HG03175 (cell line): Measurements from ENCODE around the gene SLC35A4.

Experiments
- ATAC-seq: cut with Tn5 transposase; IDR thresholded peaks from one replicate; pipeline ENCODE4 v1.9.1; 2021; ENCODE audit warnings: mild to moderate bottlenecking, moderate library complexity; ENCODE audit not compliant: unreplicated experiment

SLC35A4 gene, protein sequence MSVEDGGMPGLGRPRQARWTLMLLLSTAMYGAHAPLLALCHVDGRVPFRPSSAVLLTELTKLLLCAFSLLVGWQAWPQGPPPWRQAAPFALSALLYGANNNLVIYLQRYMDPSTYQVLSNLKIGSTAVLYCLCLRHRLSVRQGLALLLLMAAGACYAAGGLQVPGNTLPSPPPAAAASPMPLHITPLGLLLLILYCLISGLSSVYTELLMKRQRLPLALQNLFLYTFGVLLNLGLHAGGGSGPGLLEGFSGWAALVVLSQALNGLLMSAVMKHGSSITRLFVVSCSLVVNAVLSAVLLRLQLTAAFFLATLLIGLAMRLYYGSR

GRCh38 chr5:140564196-140565023 lies at the start of gene SLC35A4, which contains the start of gene APBB3:
Gene SLC35A4, plus strand, starts transcription at chr5:140564828. Its CDS starts 2,342 bp downstream, at chr5:140567170.
Gene APBB3, minus strand, starts transcription at chr5:140564598. Its CDS starts 353 bp downstream, at chr5:140564245.
- peak; percentile 89 for ATAC-seq

- no peak for ATAC-seq
Observed at GRCh38 chr5:140524003-140524402, 40.6 kb upstream of the SLC35A4 start.

GRCh38 chr5:140540227-140540626 lies 24.4 kb upstream of the SLC35A4 start:
- no peak for ATAC-seq

DNA sequence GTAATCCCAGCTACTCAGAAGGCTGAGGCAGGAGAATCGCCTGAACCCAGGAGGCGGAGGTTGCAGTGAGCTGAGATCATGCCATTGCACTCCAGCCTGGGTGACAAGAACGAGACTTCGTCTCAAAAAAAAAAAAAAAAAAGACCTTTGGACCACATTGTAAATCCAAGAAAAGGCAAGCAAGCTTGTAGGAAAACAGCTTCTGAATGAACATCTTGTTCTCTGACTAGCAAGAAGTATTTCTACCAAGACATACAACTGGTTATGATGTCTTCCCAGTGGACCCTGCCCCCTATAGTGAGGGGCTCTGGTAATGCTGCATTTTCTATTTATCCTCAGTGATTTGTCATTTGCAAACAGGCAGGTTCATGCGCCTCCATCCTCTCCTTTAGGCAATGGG lies 21.7 kb upstream of the SLC35A4 start:
- no peak for ATAC-seq

DNA sequence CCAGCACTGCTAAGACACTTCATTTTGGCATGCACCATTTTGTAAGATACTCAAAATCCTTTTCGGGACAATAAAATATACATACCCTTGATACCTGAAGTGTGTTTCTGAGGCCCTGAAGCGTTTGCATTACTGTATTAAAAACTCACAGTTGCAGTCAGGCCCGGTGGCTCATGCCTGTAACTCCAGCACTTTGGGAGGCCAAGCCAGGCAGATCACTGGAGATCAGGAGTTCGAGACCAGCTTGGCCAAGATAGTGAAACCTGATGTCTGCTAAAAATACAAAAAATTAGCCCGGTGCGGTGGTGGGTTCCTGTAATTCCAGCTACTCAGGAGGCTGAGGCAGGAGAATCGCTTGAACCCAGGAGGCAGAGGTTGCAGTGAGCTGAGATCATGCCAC lies 19.6 kb upstream of the SLC35A4 start:
- ATAC-seq = no peak

GRCh38 chr5:140545606-140546005 lies 19.0 kb upstream of the SLC35A4 start:
- ATAC-seq = no peak

DNA sequence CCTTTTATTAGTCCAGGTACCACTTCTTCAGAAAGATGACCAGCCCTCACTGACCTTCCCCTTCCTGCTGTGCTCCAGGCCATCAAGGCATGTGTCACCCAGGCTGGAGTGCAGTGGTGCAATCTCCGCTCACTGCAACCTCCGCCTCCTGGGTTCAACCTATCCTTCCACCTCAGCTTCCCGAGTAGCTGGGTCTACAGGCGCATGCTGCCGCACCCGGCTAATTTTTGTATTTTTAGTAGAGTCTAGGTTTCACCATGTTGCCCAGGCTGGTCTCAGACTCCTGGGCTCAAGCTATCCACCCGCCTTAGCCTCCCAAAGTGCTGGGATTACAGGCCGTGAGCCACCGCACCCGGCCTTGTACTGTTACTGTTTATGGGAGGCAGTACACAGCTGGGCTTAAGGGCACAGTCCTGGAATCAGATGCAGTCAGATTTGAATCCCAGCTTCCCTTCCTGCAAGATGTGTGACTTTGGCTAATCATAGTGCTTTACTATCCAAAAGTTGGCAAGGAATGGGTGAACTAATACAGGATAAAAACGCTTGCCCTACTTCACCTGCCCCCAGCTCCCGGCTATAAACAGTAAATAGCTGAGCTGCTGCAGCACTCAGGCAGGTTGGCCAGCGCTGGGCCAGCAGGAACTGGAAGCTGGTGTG lies 17.6 kb upstream of the SLC35A4 start:
- peak; percentile 2 for ATAC-seq

GRCh38 chr5:140547508-140548299 lies 16.9 kb upstream of the SLC35A4 start, which contains the start of gene EIF4EBP3:
Gene EIF4EBP3, plus strand, starts transcription at chr5:140547662. Its CDS starts 76 bp downstream, at chr5:140547738.
- ATAC-seq = peak; percentile 99

DNA sequence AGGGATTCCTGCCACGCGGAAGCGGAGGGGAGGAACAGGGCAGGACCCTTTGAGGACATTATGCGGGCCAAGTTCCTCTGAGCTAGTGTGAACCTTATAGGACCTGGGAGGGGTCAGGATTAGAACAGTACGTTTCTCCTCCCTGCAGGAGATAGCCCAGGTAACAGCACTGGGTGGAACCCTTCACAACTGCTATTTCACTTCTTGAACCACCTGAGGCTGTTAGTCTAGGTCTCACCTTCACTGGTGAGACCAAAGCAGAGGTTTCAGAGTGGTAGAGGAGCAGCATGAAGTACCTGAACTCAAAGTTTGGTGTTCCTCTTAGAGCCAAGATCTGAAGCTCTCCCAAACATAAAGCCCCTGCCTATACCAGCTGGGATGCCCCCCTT lies 16.3 kb upstream of the SLC35A4 start:
- no peak for ATAC-seq

- no peak for ATAC-seq
Observed at GRCh38 chr5:140548791-140549190, 15.8 kb upstream of the SLC35A4 start.

DNA sequence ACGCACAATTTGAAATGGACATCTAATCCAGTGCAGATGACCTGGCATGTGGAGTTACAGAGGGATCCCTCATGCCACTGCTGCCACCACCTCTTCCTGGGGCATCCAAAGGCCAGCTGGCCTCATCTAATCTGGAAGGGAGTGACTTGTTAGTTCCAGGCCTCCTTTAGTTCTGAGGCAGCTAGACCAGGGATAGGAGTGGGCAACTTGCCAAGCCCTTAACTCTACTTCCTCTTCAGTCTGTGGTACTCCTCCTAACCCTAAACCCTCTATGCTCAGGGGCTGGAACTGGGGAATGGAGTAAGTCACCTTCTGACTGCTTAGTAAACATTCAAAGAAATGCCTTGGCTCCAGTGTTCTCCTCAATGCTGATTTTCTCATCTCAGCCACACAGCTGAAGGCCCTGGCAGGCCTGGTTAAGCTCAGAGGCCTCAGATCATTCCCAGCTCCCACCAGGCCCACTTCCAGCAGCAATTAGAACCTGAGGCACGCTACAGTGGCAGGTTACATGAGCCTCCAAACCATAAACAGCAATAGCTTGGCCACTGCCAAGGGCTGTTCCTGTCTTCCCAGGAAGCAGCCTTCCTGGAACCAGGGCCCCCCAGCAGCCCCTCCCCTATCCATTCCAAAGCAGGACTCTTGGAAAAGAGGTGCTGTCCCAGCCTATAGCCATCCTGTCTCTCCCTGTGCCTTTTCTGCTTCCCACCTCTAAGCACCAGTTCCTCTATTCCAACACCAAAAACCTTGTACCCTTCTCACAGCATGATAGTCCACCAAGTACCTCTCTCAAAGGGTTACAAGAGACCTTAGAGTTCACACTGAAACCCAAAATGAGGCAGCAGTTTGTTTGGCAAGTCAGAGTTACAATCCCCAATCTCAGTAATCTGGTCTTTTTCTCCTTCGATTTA lies 15.1 kb upstream of the SLC35A4 start:
- ATAC-seq = no peak

GRCh38 chr5:140550147-140551079 lies 14.2 kb upstream of the SLC35A4 start:
- ATAC-seq = no peak

DNA sequence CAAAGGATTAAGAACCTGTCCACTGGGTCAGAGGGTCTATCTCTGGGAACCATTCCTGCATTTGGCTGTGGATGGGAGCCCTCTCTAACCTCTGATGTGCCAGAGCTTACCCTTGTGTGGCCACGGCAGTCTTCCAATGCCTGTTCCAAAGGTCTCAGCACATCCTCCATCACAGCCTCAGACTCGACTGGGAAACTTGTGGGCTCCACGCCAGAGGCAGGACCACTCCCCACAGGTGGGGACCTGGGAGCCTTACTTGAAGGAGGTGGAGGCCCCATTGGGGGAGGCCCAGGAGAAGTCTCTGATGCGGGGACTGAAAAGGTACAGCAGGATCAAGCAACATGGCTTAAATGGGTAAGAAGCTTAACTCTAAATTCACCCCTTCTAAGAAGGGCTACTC lies 12.8 kb upstream of the SLC35A4 start:
- no peak for ATAC-seq

GRCh38 chr5:140553657-140554056 lies 11.0 kb upstream of the SLC35A4 start:
- ATAC-seq = no peak

DNA sequence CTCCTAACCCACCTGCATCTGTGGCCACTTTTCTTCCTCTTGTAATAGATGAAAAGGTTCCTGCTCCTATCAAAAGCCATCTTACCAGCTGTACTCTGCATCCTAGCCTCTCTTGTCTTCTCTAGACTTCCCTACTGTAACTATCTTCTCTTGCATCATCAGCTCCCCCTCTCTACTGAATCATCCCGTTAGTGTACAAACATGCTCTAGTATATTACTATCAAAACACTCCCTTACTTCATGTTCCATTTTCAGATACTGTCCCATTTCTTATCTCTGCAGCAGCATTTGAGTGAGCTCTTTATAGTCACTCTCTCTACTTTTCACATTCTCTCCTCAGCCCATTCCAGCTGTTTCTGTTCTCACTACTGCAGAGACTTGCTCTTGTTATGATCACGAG lies 10.2 kb upstream of the SLC35A4 start:
- no peak for ATAC-seq

DNA sequence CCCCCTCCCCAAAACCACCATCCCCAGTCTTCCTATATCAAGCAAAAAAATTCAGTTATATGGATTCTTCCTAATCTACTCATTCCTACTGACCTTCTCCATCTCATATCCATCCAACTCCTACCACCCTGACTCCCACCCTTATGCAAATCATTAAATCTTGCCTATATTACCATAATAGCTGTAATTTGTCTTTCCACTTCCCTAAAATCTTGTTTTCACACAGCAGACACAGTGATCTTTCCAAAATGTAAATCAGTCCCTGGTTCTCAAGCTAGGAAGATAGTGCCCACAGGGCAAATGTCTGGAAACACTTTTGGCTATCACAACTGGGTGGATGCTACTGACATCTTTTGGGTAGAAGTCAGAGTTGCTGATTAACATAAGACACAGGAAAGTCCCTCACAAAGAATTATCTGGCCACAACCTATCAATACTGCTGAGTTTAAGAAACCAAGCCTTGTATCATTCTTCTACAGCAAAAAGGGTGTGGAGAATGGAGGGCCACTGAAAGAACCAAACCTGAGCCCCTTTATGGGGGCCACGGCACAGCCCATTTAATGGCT lies 8.8 kb upstream of the SLC35A4 start:
- no peak for ATAC-seq

- ATAC-seq = no peak
Observed at GRCh38 chr5:140556438-140556837, 8.2 kb upstream of the SLC35A4 start.

DNA sequence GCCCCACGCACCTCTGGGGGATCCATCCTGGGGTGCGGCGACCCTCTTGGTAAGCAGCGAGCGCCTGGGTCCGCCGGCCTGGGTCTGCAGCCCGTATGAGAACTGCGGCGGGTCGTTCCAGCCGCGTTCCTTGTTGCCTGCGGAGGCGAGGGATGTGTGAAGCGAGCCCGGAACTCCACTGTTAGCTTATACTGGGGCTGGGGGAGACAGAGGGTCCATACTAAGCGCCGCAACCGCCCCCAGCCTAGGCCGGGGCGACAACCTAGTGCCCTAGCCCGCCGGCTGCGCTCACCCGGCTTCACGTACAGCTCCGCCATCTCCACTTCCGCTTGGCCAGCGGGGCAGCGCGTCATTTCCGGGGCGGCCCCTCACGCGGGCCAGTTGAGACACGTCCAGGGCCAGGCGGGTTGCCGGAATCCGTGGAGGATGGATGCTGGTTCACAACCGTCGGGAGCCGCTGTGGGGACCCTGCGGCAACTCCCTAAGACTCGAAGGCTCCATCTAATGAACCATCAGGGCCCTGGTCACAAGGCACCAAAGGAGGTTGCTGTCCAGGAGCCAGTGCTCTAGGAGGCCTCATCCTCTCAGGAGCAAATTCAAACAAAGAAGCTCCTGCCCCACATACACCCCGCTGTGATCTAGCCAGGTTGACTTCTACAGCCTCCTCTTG lies 7.4 kb upstream of the SLC35A4 start, which contains the start of gene SRA1:
Gene SRA1, minus strand, starts transcription at position 338 of the 670 bp plus-strand sequence. Its CDS starts 21 bp downstream, at position 317.
- ATAC-seq = peak; percentile 98
